ENCODE results near the gene NOS1. TPM values are rescaled to one million over a fixed set of nuclear protein-coding genes. Genes with fewer than 3 reads are reported as not detected.
"Not testable (repeated sequence)": the region's sequence is repeated elsewhere in the genome, so short reads cannot be mapped to it uniquely, and the experiment has no call there.

The NOS1 gene
- polyA plus RNA-seq, 1 experiment: not detected

DNA sequence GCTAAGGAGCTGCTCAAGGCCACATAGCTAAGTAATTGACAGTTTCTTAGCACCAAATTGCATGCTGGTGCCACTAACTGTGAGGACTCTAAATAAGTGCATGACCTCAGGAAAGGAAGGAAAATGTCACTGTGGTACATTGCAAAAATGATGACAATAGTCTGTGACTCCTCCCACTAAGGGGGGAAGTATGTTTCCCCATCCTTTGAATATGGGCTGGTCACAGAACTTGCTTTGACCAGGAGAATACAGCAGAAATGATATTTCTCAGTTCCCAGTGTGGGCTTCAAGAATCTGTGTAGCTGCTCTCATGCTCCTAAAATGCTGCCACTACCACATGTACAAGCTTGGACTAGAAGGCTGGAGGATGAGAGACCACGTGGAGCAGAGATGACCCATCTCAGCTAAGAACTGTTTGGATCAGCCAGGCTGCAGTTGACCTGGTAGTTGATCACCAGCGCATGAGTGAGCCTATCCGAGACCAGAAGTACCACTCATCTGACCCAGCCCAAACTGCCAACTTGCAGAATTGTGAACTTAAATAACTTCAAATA, 42.2 kb upstream of the NOS1 start:
- DNase-seq (ENCODE audit: low read depth, low spot score): no peak
- ChIA-PET CTCF (no interaction called here), POLR2A (no interaction called here)
- TF ChIP-seq, protein P1, sequence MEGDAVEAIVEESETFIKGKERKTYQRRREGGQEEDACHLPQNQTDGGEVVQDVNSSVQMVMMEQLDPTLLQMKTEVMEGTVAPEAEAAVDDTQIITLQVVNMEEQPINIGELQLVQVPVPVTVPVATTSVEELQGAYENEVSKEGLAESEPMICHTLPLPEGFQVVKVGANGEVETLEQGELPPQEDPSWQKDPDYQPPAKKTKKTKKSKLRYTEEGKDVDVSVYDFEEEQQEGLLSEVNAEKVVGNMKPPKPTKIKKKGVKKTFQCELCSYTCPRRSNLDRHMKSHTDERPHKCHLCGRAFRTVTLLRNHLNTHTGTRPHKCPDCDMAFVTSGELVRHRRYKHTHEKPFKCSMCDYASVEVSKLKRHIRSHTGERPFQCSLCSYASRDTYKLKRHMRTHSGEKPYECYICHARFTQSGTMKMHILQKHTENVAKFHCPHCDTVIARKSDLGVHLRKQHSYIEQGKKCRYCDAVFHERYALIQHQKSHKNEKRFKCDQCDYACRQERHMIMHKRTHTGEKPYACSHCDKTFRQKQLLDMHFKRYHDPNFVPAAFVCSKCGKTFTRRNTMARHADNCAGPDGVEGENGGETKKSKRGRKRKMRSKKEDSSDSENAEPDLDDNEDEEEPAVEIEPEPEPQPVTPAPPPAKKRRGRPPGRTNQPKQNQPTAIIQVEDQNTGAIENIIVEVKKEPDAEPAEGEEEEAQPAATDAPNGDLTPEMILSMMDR (IDR thresholded peaks at IDR 0.05; ENCODE audit: low read depth, low read length): no peak
- no peaks in the 10 kb centered on the region for H3K27me3 ChIP-seq (ENCODE audit: control insufficient read depth, insufficient read depth, low read length)
- peaks cover 56% of the 10 kb centered on the region for H3K9me3 ChIP-seq (ENCODE audit: control insufficient read depth, insufficient read depth, low read length)
- no peak overlapping the region for H3K27ac ChIP-seq (ENCODE audit: low read depth, low read length)
- no peak overlapping the region for H3K4me3 ChIP-seq (ENCODE audit: low read depth, low read length)

DNA sequence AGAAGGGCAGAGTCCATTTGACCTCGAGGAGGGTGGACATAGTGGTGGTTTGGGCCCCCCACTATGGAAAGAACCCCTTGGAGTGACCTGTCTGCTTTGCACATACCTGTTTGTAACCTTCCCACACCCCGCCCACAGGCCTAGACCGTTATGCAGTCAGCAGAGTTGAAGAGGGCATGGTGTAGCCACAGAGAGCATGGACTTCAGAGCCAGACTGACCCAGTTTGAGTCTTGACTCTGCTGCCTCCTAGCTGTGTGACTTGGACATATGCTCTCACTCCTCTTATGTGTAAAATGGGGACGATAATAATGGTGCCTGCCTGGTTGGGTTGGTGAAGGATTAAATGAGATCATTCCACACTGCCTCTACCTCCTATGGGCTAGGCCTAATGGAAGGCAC, 40.9 kb upstream of the NOS1 start:
- TF ChIP-seq, protein P1 (IDR thresholded peaks at IDR 0.05; ENCODE audit: low read depth, low read length): no peak
- ChIA-PET CTCF (no interaction called here), POLR2A (no interaction called here)
- Histone ChIP-seq H3K9me3 (ENCODE audit: control insufficient read depth, insufficient read depth, low read length) (peaks cover 43% of the 10 kb centered on the region), H3K27ac (ENCODE audit: low read depth, low read length) (no peak overlapping the region), H3K27me3 (ENCODE audit: control insufficient read depth, insufficient read depth, low read length) (no peaks in the 10 kb centered on the region), H3K4me3 (ENCODE audit: low read depth, low read length) (no peak overlapping the region)
- DNase-seq (ENCODE audit: low read depth, low spot score): no peak

DNA sequence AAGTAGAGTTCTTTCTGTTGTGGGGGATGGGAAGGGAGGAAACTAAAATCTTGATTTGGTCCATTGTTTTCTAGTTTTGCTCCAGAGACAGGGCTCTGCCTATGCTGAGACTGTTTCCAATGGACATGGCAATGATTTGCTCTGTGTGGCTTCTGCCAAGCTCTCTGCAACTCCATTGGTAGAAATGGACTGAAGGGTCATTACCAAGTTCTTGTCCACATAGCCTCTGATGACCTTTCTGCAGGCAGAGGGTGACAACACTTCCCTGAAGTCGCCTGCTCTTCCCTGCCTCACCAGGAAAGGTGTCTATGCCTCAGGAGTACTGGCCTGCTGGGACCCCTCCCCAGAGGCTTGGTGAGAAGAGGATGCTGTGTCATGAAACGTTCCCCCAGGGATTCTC, 39.5 kb upstream of the NOS1 start:
- no peak for DNase-seq (ENCODE audit: low read depth, low spot score)
- Histone ChIP-seq H3K27me3 (ENCODE audit: control insufficient read depth, insufficient read depth, low read length) (no peaks in the 10 kb centered on the region), H3K9me3 (ENCODE audit: control insufficient read depth, insufficient read depth, low read length) (peaks cover 47% of the 10 kb centered on the region), H3K27ac (ENCODE audit: low read depth, low read length) (no peak overlapping the region), H3K4me3 (ENCODE audit: low read depth, low read length) (no peak overlapping the region)
- CTCF ChIA-PET: no interaction called here
- TF ChIP-seq, protein P1 (IDR thresholded peaks at IDR 0.05; ENCODE audit: low read depth, low read length): no peak
- POLR2A ChIA-PET: no interaction called here

DNA sequence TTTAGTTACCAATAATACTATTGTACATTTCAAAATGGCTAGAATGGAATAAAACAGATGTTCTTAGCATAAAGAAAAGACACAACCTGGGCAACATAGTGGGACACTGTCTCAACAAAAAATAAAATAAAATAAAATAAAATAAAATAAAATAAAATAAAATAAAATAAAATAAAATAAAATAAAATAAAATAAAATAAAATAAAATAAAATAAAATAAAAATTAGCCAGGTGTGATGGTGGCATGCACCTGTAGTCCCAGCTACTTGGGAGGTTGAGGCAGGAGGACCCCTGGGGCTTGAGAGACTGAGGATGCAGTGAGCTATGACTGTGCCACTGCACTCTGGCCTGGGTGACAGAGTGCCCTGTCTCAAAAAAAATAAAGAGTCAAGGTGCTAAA, 37.1 kb upstream of the NOS1 start:
- H3K27me3 ChIP-seq (ENCODE audit: control insufficient read depth, insufficient read depth, low read length); H3K4me3 ChIP-seq (ENCODE audit: low read depth, low read length); POLR2A ChIA-PET; DNase-seq (ENCODE audit: low read depth, low spot score); H3K27ac ChIP-seq (ENCODE audit: low read depth, low read length); CTCF ChIA-PET: not testable (repeated sequence)
- peaks cover 40% of the 10 kb centered on the region for H3K9me3 ChIP-seq (ENCODE audit: control insufficient read depth, insufficient read depth, low read length)

DNA sequence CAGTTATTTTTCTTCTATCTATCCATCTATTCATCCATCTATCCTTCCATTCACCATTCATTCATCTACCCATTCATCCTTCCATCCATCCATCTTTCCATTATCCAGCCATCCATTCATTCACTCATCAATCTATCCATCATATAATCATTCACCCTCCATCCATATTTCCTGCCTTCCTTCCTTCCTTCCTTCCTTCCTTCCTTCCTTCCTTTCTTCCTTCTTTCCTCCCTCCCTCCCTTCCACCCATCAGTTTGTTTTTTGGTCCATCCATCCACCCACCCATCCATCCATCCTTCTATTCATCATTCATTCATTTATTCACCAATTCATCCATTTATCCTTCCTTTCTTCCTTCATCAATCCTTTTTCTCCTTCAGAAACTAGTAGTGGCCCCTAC, 34.3 kb upstream of the NOS1 start:
- POLR2A ChIA-PET: no interaction called here
- H3K9me3 ChIP-seq (ENCODE audit: control insufficient read depth, insufficient read depth, low read length): peaks cover 31% of the 10 kb centered on the region

More for the DNA sequence above, 34.3 kb upstream of the NOS1 start:
- no peak for DNase-seq (ENCODE audit: low read depth, low spot score)
- TF ChIP-seq, protein P1 (IDR thresholded peaks at IDR 0.05; ENCODE audit: low read depth, low read length): no peak
- Histone ChIP-seq H3K27ac (ENCODE audit: low read depth, low read length) (no peak overlapping the region), H3K4me3 (ENCODE audit: low read depth, low read length) (no peak overlapping the region), H3K27me3 (ENCODE audit: control insufficient read depth, insufficient read depth, low read length) (no peaks in the 10 kb centered on the region)
- CTCF ChIA-PET: interaction anchor here (1.0 kb wide), 1 partner anchor 29 kb away, joined by 3 read pairs; no protein-coding TSS in a partner anchor

Measured in AG04450 (cell line).